Gastroesophageal sphincter (tissue), 4 donors: Measurements from ENCODE around the gene SLC24A3. TPM values are rescaled to one million over a fixed set of nuclear protein-coding genes. Genes with fewer than 3 reads are reported as not detected.

ENCODE experiments used
- ATAC-seq: fragments of 150-250 bp; one replicate; pipeline ENCODE4 v1.9.1; 2016; ENCODE audit warnings: mild to moderate bottlenecking, moderate library complexity
- H3K27ac ChIP-seq, 4 donors: fragments of 200-600 bp; sonication (generic) in 3 of 4; 1 replicate in 3 of 4; 2 replicates in 1 of 4; pipeline ENCODE4 v1.5.1; 2016 to 2019
- H3K27me3 ChIP-seq: fragments of 200-600 bp; sonication (generic); one replicate; pipeline ENCODE4 v1.5.1; 2019
- H3K36me3 ChIP-seq, 2 donors: fragments of 200-600 bp; sonication (generic); one replicate each; pipeline ENCODE4 v1.5.1; 2019; ENCODE audit warnings: control low read depth in 1 of 2
- H3K4me1 ChIP-seq, 3 donors: fragments of 200-600 bp; sonication (generic); 1 replicate in 2 of 3; 2 replicates in 1 of 3; pipeline ENCODE4 v1.5.1; 2016 to 2019; ENCODE audit warnings: control low read depth in 2 of 3
- H3K4me3 ChIP-seq, 2 donors: fragments of 200-600 bp; sonication (generic); one replicate each; pipeline ENCODE4 v1.5.1; 2019; ENCODE audit warnings: mild to moderate bottlenecking in 1 of 2, moderate library complexity in 1 of 2
- H3K9me3 ChIP-seq, 3 donors: fragments of 200-600 bp; sonication (generic); one replicate each; pipeline ENCODE4 v1.5.1; 2017 to 2019; ENCODE audit warnings: control low read depth in 2 of 3
- EP300 ChIP-seq: sonication (generic); formaldehyde crosslinking; IDR thresholded peaks from one replicate; pipeline ENCODE4 v1.6.1; 2017; ENCODE audit warnings: antibody characterized with exemption, mild to moderate bottlenecking
- POLR2A ChIP-seq, 2 donors: fragments of 450-650 bp; IDR thresholded peaks; one replicate each; pipeline ENCODE4 v1.6.1; 2017; ENCODE audit warnings: antibody characterized with exemption in 2 of 2, mild to moderate bottlenecking in 2 of 2, moderate library complexity in 1 of 2
- POLR2AphosphoS5 ChIP-seq: sonication (generic); formaldehyde crosslinking; IDR thresholded peaks from one replicate; pipeline ENCODE4 v1.6.1; 2017; ENCODE audit warnings: antibody characterized with exemption
- WGBS, 2 donors: methylation state at CpG; one replicate each; pipeline ENCODE4 v1.1.5; 2018; ENCODE audit warnings: low coverage in 1 of 2; 5-methylcytosine and 5-hydroxymethylcytosine counted together
- total RNA-seq, 4 donors: library from RNA; depleted of rRNA; stranded (reverse); fragments of >200 nt; gene quantifications; one replicate each; pipeline ENCODE4 v1.1.0, GENCODE V29; 2016
- TF ChIP-seq, protein P1 (sequence below), 4 experiments: fragments of 200-600 bp in 2 of 4; fragments of 450-650 bp in 2 of 4; sonication (generic) in 1 of 4; IDR thresholded peaks; one replicate each; pipeline ENCODE4 v1.5.1; 2017 to 2019; ENCODE audit warnings: antibody characterized with exemption in 4 of 4, mild to moderate bottlenecking in 2 of 4, moderate library complexity in 2 of 4

The SLC24A3 gene
- total RNA-seq, 4 donors from 2014 or later: 2.7 to 13.5 (median 5.5) TPM

DNA sequence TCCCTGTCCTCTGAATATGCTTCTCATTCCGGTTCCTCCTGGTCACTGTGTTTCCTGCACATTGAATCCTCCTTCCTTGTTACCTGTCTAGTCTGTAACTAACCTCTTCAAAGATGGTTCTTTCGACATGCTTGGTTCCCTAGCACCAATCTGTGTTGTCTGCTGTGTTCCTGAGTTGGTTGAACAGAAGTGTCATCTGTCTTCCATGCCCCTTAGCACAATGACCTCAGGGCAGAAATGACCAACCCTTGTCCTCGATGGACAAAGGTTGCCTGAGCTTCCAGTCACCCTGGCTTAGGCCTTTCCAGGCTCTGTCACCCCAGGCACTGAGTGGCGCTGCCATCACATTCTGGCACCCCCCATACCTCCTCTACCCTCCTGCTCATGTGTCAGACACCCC, 278.8 kb downstream of the SLC24A3 start:
- Histone ChIP-seq H3K4me3 (no peak overlapping the region), H3K36me3 (no peaks in the 10 kb centered on the region), H3K27me3 (no peaks in the 10 kb centered on the region), H3K4me1 (no peaks in the 10 kb centered on the region), H3K27ac (no peak overlapping the region), H3K9me3 (no peaks in the 10 kb centered on the region)
- WGBS, 2 donors: 81 to 100% methylated on average over 2 to 3 of the region's 4 CpGs
- no peak for TF ChIP-seq EP300
- TF ChIP-seq POLR2A (IDR thresholded peaks at IDR 0.05): no peak
- TF ChIP-seq, protein P1, sequence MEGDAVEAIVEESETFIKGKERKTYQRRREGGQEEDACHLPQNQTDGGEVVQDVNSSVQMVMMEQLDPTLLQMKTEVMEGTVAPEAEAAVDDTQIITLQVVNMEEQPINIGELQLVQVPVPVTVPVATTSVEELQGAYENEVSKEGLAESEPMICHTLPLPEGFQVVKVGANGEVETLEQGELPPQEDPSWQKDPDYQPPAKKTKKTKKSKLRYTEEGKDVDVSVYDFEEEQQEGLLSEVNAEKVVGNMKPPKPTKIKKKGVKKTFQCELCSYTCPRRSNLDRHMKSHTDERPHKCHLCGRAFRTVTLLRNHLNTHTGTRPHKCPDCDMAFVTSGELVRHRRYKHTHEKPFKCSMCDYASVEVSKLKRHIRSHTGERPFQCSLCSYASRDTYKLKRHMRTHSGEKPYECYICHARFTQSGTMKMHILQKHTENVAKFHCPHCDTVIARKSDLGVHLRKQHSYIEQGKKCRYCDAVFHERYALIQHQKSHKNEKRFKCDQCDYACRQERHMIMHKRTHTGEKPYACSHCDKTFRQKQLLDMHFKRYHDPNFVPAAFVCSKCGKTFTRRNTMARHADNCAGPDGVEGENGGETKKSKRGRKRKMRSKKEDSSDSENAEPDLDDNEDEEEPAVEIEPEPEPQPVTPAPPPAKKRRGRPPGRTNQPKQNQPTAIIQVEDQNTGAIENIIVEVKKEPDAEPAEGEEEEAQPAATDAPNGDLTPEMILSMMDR (IDR thresholded peaks at IDR 0.05): no peak
- TF ChIP-seq POLR2AphosphoS5: no peak
- ATAC-seq: no peak

DNA sequence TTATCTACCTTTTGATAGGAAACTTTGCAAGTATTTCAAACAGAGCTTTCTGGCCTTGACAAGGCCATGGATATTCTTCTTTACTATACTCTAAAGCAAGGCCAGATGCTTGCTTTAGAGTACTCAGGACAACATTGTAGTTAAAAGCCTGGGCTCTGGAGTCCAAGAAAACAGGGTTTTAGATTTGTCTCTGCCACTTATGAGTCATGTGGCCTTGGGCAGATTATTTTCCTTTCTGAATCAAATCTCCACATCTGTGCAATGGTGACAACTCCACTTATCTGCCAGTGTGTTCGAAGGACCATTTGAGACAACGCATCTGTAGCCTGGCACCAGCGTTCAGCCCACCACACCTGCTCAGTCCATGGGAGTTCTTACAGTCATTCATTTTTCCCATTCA, 279.7 kb downstream of the SLC24A3 start:
- 87% methylated on average over 3 of the region's 3 CpGs; no CpG with 5 or more reads in 1 of the 2 donors for WGBS, 2 donors
- TF ChIP-seq EP300 (no peak), POLR2A (IDR thresholded peaks at IDR 0.05) (no peak), POLR2AphosphoS5 (no peak)
- TF ChIP-seq, protein P1 (IDR thresholded peaks at IDR 0.05): no peak
- ATAC-seq: no peak
- Histone ChIP-seq H3K4me3 (no peak overlapping the region), H3K9me3 (no peaks in the 10 kb centered on the region), H3K4me1 (no peaks in the 10 kb centered on the region), H3K27ac (no peak overlapping the region), H3K36me3 (no peaks in the 10 kb centered on the region), H3K27me3 (no peaks in the 10 kb centered on the region)

DNA sequence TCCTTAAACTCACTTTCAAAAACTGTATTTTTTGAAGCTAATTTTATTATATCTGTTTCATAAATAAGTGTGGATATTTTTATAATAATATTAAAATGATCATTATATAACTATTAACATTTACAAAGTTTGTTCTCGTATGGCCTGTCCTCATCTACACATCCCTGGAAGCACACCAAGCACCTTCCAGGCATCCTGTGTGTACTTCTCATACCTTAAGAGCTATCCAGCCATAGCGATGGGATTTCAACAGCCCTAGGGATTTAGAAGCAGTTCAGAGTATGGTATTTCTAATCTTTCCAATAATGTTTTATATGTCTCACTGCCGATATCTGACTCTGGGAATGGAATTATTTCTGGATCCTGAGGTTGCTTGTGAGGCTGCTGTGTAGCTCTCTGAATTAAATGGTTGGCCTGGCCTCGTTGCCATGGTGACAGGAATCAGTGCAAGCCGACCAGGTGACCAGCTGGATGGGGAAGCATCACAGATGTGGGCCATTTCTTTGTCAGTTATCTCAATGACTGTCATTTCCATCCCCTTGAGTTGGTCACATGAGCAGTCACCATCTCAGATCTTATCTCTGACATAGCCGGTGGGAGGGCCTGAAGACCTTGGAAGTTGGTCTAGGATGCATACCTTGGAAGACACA, 280.4 kb downstream of the SLC24A3 start:
- no peaks in the 10 kb centered on the region for H3K9me3 ChIP-seq
- no peaks in the 10 kb centered on the region for H3K36me3 ChIP-seq
- H3K4me3 ChIP-seq: no peak overlapping the region
- 78 to 84% methylated on average over 3 to 6 of the region's 6 CpGs for WGBS, 2 donors
- H3K27me3 ChIP-seq: no peaks in the 10 kb centered on the region
- H3K27ac ChIP-seq: no peak overlapping the region
- TF ChIP-seq POLR2A (IDR thresholded peaks at IDR 0.05): no peak
- H3K4me1 ChIP-seq: no peaks in the 10 kb centered on the region
- ATAC-seq: no peak

DNA sequence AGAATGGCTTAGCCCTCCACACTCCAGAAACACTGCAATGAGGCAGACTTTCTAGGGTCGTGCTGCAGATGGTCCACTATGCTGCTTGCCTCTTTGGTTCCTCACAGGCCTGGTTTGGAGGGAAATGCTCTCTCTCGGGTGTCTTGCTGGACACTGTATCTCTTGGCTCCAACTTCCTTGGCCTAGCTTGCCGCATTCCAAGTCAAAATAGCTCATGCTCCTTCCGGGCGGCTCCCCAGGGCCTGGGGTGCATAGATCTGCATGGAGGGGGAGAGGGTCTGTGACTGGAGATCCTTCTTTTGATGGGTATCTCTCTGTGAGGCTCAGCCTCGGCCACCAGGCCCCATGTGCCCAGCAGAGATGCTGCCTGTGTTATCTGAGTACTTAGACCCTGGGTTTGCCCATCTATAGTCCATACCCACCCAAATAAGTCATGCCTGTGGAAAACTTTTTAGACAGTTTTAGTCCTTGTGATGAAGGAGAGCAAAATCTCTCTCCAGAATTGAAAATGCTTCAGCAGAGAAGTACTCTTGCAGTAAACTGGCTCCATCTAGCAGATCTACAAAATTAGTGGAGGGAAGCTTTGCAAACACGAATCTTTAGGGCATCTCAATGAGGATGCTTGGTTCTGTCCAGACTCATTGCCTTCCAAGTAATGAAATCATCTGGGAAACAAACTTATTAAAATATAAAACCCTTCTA, 281.5 kb downstream of the SLC24A3 start:
- 50 to 65% methylated on average over 2 of the region's 7 CpGs for WGBS, 2 donors
- TF ChIP-seq EP300 (no peak), POLR2AphosphoS5 (no peak), POLR2A (IDR thresholded peaks at IDR 0.05) (no peak)
- TF ChIP-seq, protein P1 (IDR thresholded peaks at IDR 0.05): no peak

DNA sequence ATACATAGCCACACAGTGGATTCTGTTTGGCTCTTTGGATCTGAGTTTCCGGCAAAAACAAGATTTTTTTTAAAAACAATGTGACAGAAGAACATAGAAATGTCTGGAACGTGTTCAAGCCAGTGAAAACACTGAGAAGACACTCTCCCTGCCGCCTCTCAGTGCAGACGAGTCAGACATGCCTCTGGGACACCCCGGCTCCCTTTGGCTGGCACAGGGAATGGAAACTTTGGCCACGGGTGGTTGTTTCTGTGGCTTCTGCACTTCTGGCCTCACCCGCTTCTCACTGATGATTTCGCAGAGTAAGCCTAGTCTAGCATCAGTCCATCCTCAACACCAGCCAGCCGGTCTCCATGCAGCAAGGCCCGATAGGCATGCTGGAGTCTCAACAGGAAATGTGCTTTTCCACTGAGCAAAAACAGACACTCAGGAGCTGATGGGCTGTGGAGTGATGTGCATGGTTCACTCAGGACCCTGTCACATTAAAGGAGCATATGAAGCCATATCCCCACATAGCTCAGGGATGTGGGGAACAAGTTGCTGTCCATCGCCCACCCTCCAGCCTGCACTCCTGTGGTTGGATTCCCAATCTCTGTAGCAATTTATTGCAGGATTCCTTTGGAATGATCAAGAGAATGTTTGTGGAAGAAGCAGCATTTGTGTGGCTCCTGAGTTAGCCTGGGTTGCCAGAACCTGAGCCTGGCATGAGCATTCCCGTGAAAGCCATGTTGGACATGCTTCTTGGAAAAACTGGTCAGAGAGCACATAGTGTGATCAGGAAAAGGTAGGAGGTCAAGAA, 283.7 kb downstream of the SLC24A3 start:
- Histone ChIP-seq H3K9me3 (no peaks in the 10 kb centered on the region), H3K36me3 (no peaks in the 10 kb centered on the region), H3K27ac (no peak overlapping the region), H3K27me3 (no peaks in the 10 kb centered on the region), H3K4me3 (no peak overlapping the region), H3K4me1 (no peaks in the 10 kb centered on the region)
- TF ChIP-seq, protein P1 (IDR thresholded peaks at IDR 0.05): no peak
- WGBS, 2 donors: 73 to 74% methylated on average over 3 to 4 of the region's 12 CpGs
- no peak for ATAC-seq

More for the DNA sequence above, 281.5 kb downstream of the SLC24A3 start:
- Histone ChIP-seq H3K9me3 (no peaks in the 10 kb centered on the region), H3K36me3 (no peaks in the 10 kb centered on the region), H3K27me3 (no peaks in the 10 kb centered on the region), H3K27ac (no peak overlapping the region), H3K4me1 (no peaks in the 10 kb centered on the region), H3K4me3 (no peak overlapping the region)
- no peak for ATAC-seq
